GM21717 (cell line): ENCODE measurements around the gene MAGEF1.
A peak's percentile ranks its signal among the peaks of the same experiment; 100 is the strongest.

Experiments
- ATAC-seq: cut with Tn5 transposase; IDR thresholded peaks from one replicate; pipeline ENCODE4 v1.9.1; 2021; ENCODE audit warnings: mild to moderate bottlenecking, moderate library complexity; ENCODE audit not compliant: unreplicated experiment

Gene MAGEF1

GRCh38 chr3:184711493-184712247, at the start of gene MAGEF1:
Gene MAGEF1, minus strand, starts transcription at chr3:184712064. Its CDS starts 243 bp downstream, at chr3:184711821.
- ATAC-seq, result peak; percentile 79

DNA sequence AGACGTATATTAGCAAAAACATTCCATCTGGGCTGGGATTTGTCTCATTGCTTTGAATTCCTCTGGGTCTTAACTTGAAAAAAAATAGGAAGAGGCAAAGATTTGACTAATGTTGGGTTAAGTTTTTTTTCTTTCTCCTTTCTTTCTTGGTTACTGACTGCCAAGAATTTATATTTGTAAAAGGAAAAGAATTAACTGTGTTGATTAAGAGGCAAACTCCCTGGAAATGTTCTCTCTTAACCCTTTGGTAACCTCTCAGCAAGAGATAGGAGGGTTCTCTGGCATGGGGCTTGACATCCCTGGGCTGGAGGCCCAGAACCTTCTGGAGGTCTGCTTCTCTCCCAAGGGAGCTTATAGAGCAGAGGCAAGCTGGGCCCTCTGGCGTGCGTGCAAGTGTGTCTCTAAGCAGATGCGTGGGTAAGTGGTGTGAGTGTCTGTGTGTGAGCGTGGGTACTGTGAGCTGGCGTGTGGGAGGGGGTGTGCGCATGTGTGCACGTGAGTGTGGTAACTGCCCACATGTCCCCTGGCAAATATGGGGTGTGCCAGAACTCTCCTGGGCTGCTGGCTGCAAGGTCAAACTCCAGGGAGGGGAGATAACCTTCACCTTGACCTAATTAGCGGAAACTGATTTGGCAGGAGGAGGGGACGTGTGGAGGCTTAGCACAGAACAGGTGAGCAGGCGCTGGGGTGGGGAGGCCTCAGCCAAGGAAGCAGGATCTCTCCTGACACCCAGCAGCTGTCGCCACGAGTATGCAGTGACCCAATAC, 49.4 kb upstream of the MAGEF1 start:
- ATAC-seq, result no peak

DNA sequence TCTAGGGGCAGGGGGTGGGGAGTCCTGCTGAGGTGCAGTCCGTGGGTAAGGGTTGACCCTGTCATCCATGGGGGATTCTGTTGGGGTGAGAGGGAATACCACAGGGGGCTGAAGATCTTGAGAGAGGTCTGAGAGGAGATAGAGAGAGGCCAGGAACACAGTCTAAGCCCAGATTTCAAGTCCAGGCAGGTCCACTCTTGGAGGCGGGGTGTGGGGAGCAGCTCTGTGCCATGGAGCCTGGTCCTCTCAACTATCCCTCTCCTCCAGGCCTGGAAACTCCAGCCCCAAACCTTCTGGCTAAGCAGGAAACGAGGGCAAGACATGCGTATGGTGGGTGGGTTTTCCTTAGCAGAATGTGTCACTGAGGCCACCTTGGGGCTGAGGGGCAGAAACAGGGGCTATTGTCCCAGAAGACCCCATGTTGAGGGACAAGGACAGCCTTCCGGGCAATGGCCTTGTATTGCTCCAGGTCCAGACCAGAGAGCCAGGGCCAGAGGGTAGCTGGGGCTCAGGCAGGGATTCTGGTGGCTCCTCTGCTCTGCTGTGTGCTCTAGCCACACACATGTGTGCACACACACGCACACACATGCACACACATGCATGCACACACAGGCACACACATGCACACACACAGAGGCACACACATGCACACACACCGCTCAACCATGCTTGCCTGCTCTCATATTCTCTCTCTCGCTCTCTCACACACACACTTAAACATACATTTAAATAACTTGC, 48.6 kb upstream of the MAGEF1 start:
- ATAC-seq, result no peak

DNA sequence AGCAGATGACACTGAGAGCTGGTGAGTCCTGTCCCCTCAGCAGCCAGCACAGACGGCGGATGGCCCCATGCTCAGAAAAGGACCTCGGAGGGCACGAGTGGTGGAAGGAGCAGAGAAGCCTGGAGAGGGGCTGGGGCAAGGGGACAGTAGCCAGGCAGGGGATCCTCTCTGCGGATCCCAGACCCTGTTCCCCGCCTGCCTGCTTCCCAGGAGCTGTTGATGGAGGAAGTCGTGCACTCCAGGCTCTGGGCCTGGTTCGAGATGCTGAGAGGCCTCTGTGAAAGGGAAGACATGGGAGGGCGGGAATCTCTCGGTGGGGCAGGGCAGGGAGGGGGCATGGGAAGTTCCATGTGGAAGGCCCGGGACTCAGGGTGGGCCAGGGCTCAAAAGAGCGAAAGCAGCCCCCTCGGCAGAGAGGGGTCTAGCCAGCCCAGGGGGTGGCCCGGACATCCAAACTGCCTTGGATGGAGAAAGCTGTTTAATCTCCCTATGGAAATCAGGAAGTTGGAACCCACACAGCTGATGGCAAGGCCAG, 47.9 kb upstream of the MAGEF1 start:
- no peak for ATAC-seq

DNA sequence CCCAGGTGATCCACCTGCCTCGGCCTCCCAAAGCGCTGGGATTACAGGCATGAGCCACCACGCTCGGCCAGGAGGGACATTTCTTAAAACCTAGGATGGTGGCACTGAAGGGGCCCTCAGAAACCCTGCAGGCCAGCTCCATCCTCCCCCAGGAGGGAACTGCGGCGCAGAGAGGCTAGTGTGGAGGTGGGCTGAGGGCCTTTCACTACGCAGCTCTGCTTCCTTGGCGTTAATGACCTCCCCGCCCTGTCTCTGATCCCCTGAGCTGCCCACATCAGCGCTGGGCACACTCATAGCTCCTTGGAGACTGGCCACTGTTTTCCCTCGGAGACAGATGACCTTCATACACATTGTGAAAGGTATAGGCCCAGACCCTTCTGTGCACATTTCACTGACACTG, 46.2 kb upstream of the MAGEF1 start:
- ATAC-seq, result no peak

DNA sequence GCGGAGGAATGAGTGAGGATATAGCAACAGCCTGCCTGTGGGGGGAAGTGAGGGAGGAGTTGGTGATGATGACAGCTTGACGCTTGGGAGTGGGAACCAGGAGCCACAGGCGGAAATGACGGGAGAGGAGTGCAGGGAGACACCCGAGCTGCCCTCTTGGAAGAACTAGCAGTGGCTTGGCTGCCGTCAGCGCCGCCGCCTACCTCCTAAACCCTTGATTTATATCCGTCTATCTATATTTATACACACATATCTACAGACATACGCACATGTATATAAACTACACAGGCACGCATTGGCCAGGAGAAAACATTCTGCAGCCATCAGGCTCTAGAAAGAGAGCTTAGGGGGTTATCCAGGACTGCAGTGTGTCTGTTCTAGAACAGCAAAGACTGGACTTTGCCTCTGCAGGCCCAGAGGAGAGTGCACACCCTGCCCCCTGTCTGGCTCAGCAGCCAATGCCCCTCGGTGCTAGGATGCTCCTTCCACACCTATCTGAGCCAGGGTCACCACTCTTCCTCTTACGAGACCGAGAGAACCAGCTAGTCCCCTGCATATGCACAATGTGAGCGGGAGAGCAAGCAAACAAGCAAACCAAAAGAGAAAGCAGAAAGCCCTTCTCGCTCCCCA, 45.3 kb upstream of the MAGEF1 start:
- no peak for ATAC-seq

DNA sequence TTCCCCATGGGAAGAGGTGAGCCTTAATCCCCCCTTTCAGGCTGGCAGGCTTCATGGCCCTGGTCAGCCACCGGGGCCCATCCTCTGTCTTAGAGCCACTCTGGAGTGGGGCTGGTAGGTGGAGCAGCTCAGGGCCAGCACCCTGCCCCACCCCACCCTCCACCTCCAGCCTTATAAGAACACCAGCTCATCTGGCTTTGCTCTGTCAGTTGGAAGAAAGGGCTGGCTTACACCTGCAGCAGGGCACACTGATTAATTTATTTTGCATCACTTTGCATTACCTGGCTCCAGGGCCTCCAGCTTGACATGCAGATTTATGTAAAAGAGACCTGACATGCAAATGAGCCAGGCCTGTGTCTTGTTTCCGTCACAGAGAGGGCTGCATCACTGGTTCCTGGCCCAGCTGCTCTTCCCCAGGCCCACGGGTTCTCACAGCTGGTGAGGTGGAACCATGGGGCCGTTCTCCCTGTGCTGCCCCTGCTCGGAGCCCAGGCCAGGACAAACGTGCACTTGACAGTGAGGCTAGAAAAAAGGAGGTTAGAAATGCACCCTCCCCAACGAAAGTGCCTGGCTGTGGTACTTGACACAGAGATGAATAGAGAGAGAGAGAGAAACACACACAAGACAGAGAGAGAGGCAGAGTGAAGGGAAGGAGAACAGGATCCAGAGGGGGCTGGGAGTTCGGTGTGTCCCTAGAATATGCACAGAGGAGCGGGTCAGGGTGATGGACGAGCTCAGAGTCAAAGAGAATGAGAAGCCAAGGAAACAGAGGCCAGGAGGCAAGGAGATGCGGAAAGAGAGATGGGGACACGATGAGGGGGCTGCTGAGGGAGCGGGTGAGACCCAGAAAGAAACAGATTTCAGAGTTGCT, 44.5 kb upstream of the MAGEF1 start:
- no peak for ATAC-seq

- no peak for ATAC-seq
Measured at GRCh38 chr3:184755315-184755731, 43.5 kb upstream of the MAGEF1 start.

DNA sequence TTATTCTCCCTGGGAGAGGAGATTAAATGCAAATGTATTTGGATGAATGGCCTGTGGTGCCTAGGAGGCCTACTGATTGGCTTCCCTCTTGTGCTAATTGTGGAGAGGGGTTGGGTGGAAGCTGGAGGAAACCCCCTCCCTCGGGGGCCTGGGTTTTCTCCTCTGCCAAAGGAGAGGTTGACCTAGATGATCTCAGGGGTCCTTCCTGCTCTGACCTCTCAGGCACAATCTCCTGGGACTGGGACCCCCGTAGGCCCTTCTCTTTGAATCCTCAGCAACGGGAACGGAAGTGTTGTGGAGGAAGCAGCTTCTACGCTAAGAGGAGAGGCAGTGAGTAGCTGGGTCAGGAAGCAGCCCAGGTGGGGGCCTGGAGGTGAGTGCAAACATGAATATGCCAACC, 40.5 kb upstream of the MAGEF1 start:
- no peak for ATAC-seq

DNA sequence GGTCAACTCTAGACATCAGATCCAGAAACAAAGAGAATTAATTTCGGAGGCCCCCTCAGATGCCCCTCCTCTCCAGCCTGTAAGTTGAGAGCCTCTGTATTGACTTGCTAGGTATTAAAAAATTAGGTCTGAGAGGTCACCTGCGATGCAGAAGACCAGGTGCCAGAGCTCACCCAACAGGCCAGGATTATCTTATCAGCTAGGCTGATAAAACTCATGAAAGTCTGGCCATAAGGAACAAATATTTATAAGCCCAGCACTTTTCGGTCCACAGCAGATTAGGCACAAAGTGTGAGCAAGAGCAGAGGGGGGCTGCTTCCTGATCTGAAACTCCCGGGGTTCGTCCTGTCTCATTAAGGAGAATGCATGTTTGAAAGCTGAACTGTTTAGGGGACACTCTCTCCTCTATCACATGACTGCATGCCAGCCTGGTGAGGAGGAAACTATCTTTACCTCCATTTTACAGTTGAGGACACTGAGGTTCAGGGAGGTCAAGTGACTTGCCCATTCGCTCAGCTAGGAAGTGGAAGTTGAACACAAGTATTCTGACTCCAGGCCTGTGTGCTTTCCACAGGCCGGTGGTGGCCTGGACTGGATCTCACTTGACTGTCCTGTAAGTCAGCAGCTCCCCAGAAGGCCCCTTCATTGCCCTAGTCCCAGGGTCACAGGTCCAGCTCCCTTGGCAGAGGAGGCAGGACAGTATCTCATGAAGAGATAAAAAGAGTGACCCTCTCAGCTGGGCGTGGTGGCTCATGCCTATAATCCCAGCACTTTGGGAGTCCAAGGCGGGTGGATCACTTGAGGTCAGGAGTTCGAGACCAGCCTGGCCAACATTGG, 39.6 kb upstream of the MAGEF1 start:
- ATAC-seq, result no peak

GRCh38 chr3:184750349-184751083, 38.7 kb upstream of the MAGEF1 start:
- ATAC-seq, result no peak

DNA sequence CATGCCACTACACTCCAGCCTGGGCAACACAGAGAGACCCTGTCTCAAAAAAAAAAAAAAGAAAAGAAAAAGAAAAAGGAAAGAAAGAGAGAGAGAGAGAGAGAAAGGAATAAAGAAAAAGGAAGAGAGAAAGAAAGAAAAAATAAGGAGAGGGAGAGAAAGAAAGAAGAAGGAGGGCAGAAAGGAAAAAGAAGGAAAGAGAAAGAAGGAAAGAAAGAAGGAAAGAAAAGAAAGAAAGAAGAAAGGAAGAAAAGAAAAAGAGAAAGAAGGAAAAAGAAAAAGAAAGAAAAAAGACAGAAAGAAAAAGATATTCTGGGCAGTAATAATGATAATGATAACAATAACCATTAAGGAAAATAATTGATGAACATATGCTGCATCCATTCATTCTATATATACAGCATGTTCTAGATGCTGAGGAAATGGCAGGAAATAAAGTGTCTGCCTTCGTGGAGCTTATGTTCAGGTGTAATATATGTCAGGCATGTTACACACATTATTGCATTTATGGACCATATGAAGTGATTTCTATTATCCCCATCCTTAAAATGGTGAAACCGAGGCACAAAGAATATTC, 37.4 kb upstream of the MAGEF1 start:
- no peak for ATAC-seq

GRCh38 chr3:184748219-184749135, 36.6 kb upstream of the MAGEF1 start:
- ATAC-seq, result peak; percentile 66

DNA sequence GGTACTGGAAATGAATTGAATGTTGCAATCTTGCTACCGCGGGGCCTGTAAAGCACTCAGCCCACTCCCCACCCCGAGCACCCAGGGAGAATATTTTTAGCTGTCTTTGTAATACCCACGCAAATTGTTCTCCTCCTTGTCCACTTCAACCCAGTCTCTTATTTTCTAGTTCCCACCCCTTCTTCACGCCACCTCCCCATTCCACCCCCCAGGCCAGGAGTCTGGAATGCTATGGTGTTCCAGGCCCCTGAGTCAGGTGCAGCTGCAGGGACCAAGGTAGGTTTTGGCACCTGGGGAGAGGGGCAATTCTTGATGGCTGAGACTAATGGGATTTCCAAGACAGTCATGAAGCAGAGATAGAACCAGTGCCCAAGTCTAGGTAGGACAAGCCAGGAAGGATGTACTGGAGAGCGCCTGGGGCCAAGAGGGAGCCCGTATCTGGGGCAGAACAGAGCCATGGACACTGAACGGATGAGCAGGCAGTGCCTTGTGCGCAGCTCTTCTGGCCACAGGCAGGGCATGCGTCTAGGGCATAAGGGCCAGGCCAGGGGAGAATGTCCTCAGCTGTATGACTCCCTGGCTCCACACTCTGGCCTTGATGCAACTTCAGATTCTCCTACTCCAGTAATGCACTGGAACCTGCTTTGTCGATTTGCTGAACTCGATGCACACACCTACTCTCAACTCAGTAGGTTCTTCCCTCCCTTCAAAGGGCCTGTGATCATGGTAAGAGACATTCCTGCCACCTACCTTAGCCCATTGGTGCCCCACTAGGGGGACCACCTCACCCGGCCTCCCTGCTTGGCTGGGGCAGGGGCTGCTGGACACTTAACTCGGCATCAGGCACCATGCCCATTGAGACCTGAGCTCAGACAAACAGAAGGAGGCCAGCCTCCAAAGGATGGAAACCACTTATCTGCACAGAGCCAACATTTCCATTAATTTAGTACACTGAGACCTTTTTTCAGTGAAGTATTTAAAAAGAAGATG, 34.6 kb upstream of the MAGEF1 start:
- no peak for ATAC-seq

DNA sequence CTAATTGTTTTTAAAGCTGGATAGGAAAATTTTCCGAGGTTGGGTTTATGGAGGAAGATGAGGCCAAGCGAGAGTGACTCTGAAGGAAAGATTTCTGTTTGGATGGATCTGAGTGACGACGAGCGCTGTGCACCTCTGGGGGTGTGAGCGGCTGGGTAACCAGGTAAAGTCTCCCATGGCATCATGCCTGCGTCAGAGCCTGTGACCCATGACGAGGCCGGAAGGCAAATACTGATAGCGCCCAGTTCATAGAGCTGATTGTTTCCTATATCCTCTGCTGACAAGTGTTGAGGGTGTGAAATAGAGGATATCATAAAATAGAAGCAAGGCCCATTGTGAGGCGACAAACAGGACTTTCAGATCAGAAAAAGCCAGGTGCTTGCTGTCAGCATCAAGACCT, 33.7 kb upstream of the MAGEF1 start:
- no peak for ATAC-seq

- ATAC-seq, result no peak
Measured at GRCh38 chr3:184743248-184743647, 31.4 kb upstream of the MAGEF1 start.
